DMS 273 (cell line): ENCODE results near the gene RYR3.

Experiments used
- DNase-seq: peaks from one replicate; lab custom pipeline; 2025; ENCODE audit not compliant: unreplicated experiment; lab: John Stamatoyannopoulos, UW

RYR3 gene

DNA sequence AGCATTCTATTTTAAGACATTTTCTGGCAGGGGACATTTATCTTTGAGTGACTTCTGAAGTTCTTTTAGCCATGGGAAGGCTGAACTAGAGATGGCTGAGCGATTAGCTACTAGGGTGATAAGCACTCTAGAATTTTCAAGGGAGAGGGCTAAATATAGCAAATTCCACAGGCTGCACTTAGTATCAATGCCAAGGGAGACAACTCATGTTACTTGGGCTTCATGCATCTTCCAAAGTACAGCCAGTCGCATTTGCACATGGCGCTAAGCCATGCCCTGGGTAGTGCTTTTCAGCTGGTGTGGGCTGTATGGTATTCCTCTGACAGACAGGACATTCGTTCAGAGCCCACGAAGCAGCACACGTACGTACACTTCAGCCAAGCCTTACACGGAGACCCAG lies 69.6 kb downstream of the RYR3 start:
- DNase-seq, result no peak

DNA sequence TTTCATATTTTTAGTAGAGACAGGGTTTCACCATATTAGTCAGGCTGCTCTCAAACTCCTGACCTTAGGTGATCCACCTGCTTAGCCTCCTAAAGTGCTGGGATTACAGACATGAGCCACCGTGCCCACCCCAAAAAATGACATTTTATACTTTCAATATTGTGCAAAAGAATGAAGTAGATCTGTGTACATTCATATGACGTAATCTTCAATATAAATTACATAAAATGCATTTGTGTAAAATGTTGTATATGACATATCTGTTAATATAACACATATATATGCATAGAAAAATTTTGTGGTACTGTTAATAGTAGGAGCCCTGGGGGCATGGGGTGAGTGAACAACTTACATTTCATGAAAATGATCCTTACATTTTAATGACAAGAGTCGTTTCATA lies 71.7 kb downstream of the RYR3 start:
- no peak for DNase-seq

DNA sequence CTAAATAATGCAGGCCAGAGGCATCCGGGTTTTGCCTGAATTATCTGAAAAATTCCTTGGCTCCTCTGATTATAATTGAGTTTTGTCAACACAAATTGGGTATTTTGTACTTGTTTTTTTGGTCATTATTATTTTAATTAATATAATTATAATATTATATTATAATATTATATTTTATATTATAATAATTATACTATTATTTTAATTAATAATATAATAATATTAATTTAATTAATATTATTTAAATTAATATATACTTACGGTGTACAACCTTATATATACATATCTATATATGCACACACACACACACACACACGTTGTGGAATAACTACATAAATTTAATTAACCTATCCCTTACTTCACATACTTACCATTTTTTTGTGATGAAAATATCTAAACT lies 73.5 kb downstream of the RYR3 start:
- no peak for DNase-seq

DNA sequence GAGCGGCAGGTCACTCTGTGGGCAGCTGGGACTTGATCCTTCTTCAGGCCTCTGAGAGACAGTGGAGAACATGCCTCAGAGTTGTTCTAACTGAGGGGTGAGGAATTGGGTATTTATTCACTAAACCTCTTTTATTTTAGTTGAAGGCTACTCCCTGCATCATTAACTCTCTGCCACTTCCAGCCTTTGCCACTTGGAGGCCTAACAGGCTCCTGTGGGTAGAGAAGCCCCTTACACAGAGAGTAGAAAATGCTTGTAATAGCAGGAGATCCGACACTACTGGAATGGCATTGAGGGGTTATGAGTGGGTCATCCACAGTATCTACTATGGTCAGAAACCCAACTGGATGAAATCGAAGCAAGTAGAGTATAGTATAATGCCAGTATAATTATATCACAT lies 81.7 kb downstream of the RYR3 start:
- DNase-seq, result no peak

DNA sequence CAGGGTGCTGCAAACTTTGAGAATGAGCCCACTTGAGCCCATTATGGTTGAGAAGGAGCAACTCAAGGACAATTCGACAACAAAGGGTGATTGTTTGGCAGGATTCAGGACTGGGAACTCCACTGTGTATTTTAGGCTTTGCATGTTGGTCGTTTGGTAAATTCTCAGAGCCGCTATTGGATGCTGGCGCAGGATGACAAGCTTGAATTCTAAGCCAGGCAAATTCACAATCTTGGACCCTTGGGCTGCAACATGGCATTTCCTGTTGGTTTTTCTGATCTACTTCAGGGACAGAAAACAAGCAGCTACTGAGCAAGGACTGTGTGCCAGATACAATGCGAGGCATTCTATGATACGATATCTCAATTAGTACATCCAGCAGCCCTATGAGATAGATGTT lies 82.8 kb downstream of the RYR3 start:
- DNase-seq, result no peak

DNA sequence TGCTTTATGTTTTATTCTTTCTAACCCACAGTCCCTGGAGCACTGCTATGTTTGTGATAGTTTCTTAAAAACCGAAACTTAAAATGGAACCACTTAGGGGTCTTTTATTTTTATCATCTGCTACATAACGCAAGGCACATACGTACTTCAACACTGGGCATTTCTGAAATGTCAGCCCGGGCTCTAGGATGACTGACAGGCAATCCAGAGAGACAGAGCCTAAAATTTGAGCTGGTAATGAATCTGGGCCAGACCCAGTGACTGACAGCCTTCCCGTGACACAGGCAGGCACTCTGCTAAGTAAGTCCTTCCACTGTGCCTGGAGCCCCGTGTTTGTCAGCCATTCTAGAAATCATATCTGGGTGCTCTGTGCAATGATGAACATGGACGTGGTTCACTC lies 84.6 kb downstream of the RYR3 start:
- no peak for DNase-seq

DNA sequence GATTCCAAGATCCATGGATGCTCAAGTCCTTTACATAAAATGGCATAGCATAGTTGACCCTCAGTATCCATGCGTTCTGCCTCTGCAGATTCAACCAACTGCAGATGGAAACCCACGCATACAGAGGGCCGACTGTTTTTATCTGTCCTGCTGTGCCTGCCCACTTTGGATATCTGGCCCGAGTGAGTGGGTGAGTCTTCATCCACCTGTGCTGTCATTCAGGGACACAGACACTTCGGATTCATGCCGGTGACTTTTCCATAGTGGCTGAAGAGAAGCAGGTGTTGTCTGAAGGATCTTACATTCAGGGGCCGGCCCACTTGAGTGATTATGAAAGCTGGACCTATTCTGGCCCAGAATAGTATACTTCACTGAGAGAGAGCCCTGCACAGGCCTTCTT lies 85.1 kb downstream of the RYR3 start:
- no peak for DNase-seq

DNA sequence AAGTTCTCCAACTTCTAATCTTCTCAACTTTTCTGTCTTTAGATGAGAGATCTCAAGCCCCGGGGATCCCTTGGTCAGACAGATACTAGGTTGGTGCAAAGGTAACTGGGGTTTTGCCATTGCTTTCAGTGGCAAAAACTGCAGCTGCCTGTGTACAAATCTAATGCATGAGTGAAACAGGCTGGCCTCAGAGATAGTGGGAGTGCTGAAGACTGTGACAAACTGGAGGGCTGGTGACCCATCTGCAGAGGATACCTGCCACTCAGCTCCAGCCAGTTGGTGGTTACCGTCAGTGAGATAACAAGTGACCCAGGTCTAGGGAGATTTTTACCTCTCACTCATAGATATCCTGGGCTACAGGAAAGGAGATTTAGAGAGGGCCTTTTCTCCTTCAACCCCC lies 85.7 kb downstream of the RYR3 start:
- no peak for DNase-seq

DNA sequence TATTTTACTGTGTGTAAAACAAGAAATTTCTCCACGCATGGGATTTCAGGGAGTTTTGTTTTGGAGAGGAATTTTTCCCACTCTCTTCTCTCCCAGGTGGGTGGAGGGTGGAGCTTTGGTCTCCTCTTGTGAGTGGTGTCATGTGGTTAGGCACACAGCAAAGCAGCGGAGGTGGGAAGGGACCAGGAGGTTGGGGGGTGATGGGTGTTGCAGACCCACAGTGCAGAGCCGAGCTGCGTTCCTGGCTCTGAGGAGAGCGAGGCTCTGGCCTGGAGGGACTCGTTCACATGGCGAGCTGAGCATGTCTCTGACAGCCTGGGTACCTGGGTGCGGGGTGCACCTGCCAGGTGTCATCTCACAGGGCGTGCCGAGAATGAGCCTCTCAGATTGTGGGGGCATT lies 87.8 kb downstream of the RYR3 start:
- DNase-seq, result no peak

DNA sequence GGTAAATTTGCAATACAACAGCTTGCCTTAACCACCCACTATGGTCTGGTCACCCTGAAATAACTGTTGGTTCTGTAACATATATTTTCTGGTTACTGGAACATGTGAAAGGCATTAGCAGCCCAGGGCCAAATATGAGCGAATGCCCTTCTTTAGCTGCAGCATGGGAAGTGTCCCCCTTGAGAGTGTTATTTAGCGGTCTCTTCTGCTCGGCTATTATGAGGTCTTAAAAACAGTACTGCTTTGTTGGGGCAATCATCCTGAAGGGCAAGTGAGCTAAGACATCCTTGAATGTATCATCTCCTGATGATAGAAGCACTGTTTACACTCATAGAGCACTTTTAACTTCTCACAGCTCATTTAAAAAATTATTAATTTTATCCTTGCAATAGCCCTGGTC lies 90.2 kb downstream of the RYR3 start:
- DNase-seq, result no peak

DNA sequence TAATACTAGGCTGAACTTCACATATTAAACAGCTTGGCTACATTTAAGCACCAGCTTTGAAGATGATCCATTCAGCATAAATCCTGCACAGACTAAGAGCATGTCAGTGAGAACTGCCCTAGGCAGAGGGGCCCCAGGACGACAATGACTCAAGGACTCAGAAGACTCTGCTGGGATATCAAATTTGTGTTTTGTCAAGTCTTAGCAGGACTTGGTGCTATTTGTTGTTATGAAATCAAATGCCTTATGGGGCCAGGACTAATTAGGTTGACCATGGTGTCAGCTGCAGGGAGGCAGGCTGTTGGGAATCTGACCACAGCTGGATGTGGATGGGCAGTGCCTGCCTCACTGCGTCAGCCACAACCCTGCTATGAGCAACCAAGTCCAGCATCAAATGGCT lies 91.8 kb downstream of the RYR3 start:
- DNase-seq, result no peak

DNA sequence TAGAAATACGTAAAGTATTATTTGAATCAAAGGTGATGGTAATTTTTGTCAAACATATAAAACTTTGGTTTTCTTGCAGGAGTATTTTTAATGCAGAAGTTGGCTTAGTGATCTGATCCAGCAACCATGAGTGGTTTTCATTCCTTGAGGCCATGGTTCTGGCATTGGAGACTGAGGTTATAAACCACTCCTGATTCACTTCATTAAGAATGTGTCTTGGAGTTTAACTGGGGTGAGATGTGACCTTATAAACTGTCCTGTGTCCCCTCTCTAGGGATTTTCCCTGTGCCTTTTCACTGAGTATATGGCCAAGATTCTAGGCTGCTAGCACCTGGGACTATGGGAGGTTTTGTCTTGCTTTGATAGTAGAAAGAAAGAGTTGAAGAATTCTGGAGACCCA lies 94.3 kb downstream of the RYR3 start:
- DNase-seq, result no peak

DNA sequence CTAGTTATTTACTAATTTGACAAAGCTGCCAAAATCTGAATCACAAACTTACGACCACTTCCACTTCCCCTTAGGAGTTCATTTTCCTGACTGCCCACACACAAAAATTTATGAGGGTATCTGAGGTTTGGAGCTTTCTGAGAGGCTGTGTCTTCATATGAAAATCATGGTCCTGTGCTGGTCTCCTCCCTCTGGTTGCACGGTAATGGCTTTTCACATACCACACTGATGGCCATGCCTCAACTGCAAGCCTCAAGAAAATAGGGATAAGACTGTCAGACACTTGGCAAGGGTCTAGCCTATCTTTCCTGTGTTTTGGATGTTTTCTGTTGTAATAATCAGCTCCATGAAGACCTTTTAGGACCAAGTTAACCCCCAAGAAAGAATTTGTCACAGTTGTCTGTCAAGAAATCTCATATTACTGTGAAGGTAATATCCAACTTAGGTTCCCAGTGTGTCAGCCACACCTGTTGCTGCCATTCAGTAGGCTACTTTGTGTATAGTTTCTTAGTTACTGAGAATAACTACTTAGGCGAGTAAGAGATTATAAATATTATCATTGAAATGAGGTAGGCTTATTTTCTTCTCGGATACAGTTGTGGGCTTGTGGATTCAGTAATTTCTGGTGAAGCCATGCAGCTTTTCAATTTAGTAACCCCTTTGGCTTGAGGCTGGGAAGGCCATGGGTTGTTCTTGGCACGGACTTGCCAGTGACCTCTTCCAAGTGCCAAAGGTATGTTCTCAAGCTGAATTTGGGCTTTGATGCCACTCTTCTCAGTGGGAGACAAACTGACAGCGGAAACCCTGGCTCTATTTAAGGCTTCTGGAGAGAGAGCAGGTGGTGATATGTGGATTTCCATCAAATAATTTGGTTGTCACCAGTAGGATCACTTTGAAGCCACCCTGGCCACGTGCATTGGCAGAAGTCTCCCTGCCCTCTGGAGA lies 101.1 kb downstream of the RYR3 start:
- no peak for DNase-seq

DNA sequence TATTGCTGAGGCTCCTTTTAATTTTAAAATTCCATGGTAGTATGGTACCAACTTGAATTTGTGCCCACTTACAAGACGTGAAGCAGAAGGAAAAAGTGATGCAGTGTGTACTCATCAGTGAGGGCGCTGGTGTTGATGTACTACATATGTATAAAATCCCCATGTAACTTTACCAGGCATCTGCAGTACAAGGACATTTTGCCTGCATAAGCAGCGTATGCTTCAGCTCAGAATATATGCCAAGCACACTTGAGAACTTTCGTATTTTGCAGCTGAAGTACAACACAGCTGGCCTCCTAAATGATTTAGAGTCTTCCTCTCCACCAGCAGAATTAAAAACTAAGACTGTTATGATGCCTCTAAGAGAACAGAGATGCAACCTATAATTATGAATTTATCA lies 108.9 kb downstream of the RYR3 start:
- no peak for DNase-seq

DNA sequence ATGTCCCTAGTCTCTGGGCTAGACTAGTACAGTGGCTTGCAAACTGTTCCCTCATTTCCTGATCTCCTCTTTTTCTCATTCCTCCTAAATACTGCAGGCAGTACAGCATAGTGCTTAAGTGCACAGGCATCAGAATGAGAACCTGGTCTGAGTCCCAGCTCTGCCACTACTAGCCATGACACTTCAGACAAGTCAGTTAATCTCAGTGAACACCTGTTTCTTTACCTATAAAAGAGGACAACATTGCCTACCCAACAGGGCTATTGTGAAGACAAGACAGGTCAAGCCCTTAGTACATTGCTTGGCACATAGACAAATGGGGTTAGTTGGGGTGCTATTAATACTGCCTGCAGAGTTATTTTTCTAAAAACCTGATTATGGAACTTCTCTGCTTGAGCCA lies 113.3 kb downstream of the RYR3 start:
- no peak for DNase-seq

DNA sequence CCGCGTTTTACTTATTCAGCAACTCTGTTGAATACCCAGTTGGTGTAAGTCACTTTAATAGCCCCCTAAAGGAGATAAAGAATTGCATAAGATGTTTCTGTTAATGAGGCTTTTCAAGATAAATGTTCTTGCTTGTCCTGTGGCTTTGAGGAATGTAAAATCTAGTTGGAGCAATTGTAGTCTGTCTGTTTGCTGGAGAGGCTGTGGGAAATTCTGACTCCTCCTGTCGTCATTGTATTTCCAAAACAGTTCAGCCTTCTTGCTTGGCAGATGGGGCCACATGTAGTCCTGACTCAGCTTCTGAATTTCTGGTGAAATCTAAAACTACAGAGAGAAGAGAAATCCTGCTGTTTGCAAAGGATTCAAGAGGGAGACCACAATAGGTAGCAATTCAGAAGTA lies 114.4 kb downstream of the RYR3 start:
- no peak for DNase-seq

DNA sequence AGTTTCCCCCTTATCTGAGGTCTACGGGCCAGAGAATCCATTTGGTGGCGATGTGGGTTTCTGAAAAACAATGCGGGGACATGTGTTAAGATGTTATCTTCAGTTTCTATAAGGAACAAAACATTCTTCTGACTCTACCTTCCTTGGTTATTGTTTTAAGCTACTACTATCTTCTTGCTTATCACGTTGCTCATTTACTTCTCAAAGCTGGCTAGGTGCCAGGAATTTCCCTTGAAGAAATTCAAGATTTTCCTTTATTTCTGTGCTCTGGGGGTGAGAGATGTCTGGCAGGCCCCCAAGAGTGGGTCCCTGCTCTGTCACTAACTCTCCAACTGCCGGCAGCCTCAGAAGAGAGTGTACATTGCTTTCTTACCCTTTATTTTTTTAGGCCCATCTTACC lies 119.8 kb downstream of the RYR3 start:
- DNase-seq, result no peak

DNA sequence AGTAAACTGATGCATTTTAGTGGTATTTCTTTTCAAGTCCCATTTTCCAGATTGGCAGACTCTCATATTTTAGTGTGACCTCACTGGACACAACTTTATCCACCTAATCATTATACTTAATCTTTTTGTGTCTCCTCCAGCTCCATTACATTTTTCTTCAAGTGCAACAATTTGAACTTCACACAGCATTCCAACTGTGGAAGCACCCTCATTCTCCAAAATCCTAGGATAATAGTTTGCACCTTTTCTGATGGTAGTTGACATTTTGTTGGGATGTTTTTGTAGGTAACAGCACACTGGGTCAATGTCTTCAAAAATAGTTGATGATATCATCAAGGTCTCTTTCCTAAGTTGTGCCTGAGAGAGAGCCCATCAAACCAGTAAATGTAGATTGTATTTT lies 123.1 kb downstream of the RYR3 start:
- DNase-seq, result no peak

DNA sequence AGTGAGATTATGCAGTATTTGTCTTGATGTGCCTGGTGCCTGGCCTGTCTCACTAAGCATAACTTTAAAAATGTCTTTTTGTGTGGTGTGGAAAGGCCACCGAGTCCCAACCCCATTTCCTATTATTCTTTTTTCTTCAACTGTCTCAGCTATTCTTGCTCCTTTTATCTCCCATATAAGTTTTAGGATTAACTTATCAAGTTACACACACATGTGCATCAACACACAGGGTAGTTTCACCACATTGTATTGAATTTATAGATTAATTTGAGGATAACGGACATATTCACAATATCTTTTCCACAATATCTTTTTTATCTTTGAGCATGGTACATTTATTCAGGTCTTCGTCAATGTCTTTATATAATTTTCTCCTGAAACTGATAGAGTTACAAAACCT lies 127.6 kb downstream of the RYR3 start:
- no peak for DNase-seq

DNA sequence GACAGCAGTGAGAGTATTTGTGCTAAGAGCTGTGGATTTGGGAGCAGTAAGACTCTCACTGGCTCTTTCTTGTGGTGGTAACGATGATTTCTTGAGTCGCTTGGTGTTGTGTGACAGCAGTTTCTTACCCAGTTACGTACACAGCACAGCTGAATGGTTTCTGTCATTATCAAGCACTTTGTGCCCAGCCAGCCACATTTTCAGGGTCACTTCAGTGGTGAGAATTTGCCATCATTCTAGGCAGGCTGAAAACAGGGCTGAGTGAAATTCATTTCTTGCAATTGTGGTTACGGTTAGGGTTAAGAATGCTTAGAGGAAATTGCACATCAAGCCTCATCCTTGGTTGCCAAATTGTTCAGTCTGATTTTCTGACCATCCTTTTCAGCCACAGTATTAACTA lies 130.1 kb downstream of the RYR3 start:
- DNase-seq, result no peak

DNA sequence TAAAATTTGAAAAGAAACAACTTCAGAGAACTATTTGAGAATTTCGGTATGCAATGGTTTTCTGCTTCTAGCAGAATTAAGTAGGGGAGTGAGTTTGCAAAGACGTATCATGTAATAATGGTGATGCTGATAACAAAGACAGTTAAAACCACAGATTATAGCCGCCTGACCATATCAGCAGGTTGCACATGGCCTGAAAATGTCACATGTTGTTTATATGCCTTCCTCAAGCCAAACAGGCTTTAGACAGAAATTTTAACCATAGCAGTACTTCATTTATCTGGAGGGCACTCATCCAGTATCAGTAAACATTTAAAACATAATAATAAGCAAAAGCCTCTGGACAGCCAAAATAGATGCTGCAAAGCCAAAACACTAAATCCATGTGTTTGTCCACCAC lies 131.7 kb downstream of the RYR3 start:
- DNase-seq, result no peak

DNA sequence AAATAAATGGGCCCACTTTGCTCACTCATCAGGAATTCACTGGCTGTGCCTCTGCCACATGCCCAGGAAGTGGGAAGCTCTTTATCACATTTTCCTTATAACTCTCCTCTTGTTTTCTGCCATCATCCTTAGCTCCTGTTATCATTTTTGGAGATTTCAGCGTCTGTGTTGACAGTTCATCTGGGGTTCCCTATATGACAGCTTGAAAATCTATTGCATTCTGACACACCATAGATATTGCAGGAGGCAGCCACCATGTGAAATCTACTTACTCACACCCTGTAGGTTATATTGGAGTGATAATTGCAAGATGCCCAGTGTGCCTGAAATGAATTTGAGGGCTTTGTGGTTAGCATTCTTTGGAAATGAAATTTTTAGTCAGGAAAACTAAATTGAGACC lies 132.9 kb downstream of the RYR3 start:
- no peak for DNase-seq

DNA sequence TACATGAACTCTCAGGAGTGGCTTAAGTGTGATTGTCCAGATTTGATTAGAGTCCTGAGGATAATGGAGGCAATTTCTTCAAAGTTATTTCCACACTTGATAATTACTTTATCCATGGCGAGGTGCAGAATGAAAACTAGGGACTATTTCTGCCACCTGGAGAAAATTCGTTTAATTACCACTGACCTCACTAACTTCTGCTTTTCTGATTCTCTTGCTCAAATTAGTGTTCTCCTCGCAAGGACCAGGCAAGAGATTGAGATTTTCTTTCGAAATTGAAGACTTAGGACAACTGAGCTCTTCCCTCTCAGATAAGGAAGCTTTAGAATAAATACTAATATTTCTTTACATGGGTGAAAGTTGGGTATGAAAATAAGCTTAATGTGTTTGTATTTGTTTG lies 135.2 kb downstream of the RYR3 start:
- no peak for DNase-seq
